Ectodermal cell (in vitro differentiated cells): ENCODE measurements around the gene TBC1D24.

Experiments
- H3K27ac ChIP-seq: 2 replicates; pipeline ENCODE4 v1.7.0; 2013; ENCODE audit warnings: mild to moderate bottlenecking, low read depth, low read length; ENCODE audit not compliant: insufficient read depth, poor library complexity, severe bottlenecking
- H3K27me3 ChIP-seq: 2 replicates; pipeline ENCODE4 v1.7.0; 2013; ENCODE audit warnings: mild to moderate bottlenecking, low read length; ENCODE audit not compliant: insufficient read depth, control insufficient read depth, poor library complexity, severe bottlenecking
- H3K36me3 ChIP-seq: one replicate; pipeline ENCODE4 v1.7.0; 2013; ENCODE audit warnings: low read length; ENCODE audit not compliant: control insufficient read depth, insufficient read depth
- H3K4me1 ChIP-seq: one replicate; pipeline ENCODE4 v1.7.0; 2013; ENCODE audit warnings: low read length; ENCODE audit not compliant: control insufficient read depth, insufficient read depth
- H3K4me3 ChIP-seq: 2 replicates; pipeline ENCODE4 v1.7.0; 2013; ENCODE audit warnings: low read depth, low read length, control low read depth; ENCODE audit not compliant: insufficient read depth
- H3K9me3 ChIP-seq: 2 replicates; pipeline ENCODE4 v1.7.0; 2013; ENCODE audit warnings: mild to moderate bottlenecking, low read length, moderate library complexity; ENCODE audit not compliant: control insufficient read depth
- WGBS, 2 experiments: methylation state at CpG; one replicate each; pipeline ENCODE4 v1.1.7; 2013; ENCODE audit warnings: missing lambda C conversion rate in 2 of 2; 5-methylcytosine and 5-hydroxymethylcytosine counted together

Gene TBC1D24

GRCh38 chr16:2490190-2491105, 15.5 kb downstream of the TBC1D24 start:
- whole genome bisulfite sequencing, 2 experiments, result 92 to 94% methylated on average over 23 of the region's 23 CpGs
- no peaks in the 10 kb centered on the region for H3K27me3 ChIP-seq

DNA sequence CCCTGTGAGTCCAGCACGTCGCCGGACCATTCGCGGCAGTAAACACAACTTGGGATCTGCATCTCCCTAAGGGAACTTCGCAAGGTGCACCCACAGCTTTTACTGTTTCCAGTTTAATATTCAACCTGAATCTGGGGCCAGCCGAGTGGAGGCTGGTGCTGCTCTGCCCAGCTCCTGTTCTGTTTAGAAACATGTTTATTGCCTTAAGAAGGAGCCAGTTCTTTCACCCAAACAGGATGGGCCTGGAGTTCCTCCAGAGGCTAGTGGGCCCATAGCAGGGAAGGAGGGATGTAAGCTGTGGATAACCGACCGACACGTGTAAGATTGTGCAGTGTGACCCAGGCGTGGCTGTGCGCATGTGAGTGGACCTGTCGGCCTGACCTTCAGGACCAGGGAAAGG, 17.4 kb downstream of the TBC1D24 start:
- H3K9me3 ChIP-seq, result no peaks in the 10 kb centered on the region
- no peaks in the 10 kb centered on the region for H3K4me1 ChIP-seq
- no peak overlapping the region for H3K27ac ChIP-seq
- WGBS, 2 experiments, result 95 to 96% methylated on average over 13 of the region's 13 CpGs
- H3K27me3 ChIP-seq, result no peaks in the 10 kb centered on the region
- no peak overlapping the region for H3K4me3 ChIP-seq
- peaks cover 3% of the 10 kb centered on the region for H3K36me3 ChIP-seq

More at GRCh38 chr16:2490190-2491105, 15.5 kb downstream of the TBC1D24 start:
- no peaks in the 10 kb centered on the region for H3K36me3 ChIP-seq
- H3K27ac ChIP-seq, result no peak overlapping the region
- no peak overlapping the region for H3K4me3 ChIP-seq
- H3K9me3 ChIP-seq, result no peaks in the 10 kb centered on the region
- H3K4me1 ChIP-seq, result peaks cover 4% of the 10 kb centered on the region

DNA sequence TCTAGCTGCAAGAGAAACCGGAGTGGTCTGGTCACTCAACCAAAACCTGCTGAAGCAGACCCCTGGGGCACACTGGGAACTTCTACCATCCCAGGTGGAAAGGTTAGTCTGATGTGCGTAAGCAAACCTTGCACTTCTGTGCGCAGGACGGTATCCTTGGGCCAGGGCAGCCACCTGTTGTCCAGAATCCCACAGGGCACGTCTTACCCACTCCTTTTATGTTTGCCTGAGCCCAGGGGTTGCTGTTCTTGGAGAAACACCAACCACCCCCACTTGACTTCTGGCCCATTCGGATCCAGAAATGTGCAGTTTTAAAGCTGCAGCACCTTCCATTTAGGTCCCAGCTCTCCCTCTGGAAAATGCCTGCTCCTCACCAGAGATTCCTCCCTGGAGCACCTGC, 18.7 kb downstream of the TBC1D24 start:
- H3K4me3 ChIP-seq, result no peak overlapping the region
- H3K4me1 ChIP-seq, result no peaks in the 10 kb centered on the region
- peaks cover 4% of the 10 kb centered on the region for H3K36me3 ChIP-seq
- no peak overlapping the region for H3K27ac ChIP-seq
- H3K27me3 ChIP-seq, result no peaks in the 10 kb centered on the region
- WGBS, 2 experiments, result 94 to 96% methylated on average over 6 of the region's 6 CpGs
- H3K9me3 ChIP-seq, result no peaks in the 10 kb centered on the region

DNA sequence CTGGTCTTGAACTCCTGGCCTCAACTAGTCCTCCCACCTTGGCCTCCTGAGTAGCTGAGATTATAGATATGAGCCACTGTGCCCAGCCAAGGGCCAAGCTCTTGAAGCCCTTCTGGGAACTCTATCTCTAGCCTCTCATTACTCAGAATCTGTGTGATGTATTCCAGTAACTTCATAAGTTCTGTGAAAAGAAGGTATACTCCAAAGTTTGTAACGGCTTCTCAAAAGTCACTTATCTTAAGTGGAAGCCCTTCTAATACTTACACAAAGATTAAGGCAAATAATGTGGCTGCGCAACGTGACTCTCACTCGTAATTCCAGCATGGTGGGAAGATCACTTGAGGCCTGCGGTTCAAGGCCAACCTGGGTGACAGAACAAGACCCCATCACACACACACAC, 19.7 kb downstream of the TBC1D24 start:
- Histone ChIP-seq H3K27ac (no peak overlapping the region), H3K4me3 (no peak overlapping the region), H3K4me1 (no peaks in the 10 kb centered on the region), H3K9me3 (no peaks in the 10 kb centered on the region), H3K27me3 (no peaks in the 10 kb centered on the region), H3K36me3 (peaks cover 4% of the 10 kb centered on the region)
- 85 to 96% methylated on average over 4 to 5 of the region's 5 CpGs for WGBS, 2 experiments

GRCh38 chr16:2495041-2495440, 20.1 kb downstream of the TBC1D24 start:
- no peak overlapping the region for H3K27ac ChIP-seq
- H3K9me3 ChIP-seq, result no peaks in the 10 kb centered on the region
- 94% methylated on average over 5 of the region's 5 CpGs for WGBS, 2 experiments
- no peaks in the 10 kb centered on the region for H3K27me3 ChIP-seq
- peaks cover 4% of the 10 kb centered on the region for H3K36me3 ChIP-seq
- H3K4me1 ChIP-seq, result no peaks in the 10 kb centered on the region
- H3K4me3 ChIP-seq, result no peak overlapping the region

GRCh38 chr16:2496223-2497115, 21.5 kb downstream of the TBC1D24 start:
- 95 to 96% methylated on average over 62 of the region's 62 CpGs for WGBS, 2 experiments
- Histone ChIP-seq H3K9me3 (no peaks in the 10 kb centered on the region), H3K27me3 (no peaks in the 10 kb centered on the region), H3K4me1 (no peaks in the 10 kb centered on the region), H3K27ac (no peak overlapping the region), H3K36me3 (peaks cover 4% of the 10 kb centered on the region), H3K4me3 (no peak overlapping the region)

- Histone ChIP-seq H3K27ac (no peak overlapping the region), H3K4me1 (peaks cover 5% of the 10 kb centered on the region), H3K27me3 (no peaks in the 10 kb centered on the region), H3K9me3 (no peaks in the 10 kb centered on the region), H3K36me3 (peaks cover 4% of the 10 kb centered on the region), H3K4me3 (no peak overlapping the region)
- 90 to 91% methylated on average over 21 of the region's 21 CpGs for WGBS, 2 experiments
Measured at GRCh38 chr16:2497116-2497630, 22.2 kb downstream of the TBC1D24 start.

DNA sequence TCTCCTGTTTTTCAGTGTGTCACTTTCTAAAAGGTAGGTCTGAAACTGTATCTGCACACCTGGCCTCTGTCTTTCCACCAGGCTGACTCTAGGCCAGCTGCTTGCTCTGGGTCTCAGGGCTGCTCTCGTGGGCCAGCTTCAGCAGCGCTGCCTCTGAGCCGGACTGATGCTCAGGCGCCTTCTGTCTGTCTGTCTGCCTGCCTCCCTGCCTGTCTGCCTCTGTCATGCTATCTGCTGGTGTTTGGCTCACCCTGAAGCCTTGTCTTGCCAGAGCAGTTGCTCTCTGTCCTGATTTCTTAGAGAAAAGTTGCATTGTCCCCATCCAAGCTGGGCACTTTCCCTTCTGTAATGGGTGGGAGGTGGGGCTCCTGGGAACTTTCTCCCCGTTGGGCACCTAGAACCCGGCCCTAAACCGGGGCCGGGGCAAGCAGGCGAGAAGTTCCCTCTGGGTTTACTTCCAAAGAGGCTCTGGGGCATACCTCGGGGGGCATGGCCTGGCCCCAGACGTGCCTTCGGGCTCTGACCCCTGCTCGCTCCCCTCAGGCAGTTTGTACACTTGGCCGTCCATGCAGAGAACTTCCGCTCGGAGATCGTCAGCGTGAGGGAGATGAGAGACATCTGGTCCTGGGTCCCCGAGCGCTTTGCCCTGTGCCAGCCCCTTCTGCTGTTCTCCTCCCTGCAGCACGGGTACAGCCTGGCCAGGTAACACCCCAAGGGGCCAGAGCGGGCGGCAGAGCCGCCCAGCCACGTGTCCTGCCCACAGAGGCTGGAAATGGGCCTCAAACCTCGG, 23.0 kb downstream of the TBC1D24 start:
- Histone ChIP-seq H3K9me3 (no peaks in the 10 kb centered on the region), H3K36me3 (peaks cover 4% of the 10 kb centered on the region), H3K27ac (no peak overlapping the region), H3K27me3 (no peaks in the 10 kb centered on the region), H3K4me3 (no peak overlapping the region), H3K4me1 (peaks cover 10% of the 10 kb centered on the region)
- WGBS, 2 experiments, result 95% methylated on average over 26 of the region's 26 CpGs

DNA sequence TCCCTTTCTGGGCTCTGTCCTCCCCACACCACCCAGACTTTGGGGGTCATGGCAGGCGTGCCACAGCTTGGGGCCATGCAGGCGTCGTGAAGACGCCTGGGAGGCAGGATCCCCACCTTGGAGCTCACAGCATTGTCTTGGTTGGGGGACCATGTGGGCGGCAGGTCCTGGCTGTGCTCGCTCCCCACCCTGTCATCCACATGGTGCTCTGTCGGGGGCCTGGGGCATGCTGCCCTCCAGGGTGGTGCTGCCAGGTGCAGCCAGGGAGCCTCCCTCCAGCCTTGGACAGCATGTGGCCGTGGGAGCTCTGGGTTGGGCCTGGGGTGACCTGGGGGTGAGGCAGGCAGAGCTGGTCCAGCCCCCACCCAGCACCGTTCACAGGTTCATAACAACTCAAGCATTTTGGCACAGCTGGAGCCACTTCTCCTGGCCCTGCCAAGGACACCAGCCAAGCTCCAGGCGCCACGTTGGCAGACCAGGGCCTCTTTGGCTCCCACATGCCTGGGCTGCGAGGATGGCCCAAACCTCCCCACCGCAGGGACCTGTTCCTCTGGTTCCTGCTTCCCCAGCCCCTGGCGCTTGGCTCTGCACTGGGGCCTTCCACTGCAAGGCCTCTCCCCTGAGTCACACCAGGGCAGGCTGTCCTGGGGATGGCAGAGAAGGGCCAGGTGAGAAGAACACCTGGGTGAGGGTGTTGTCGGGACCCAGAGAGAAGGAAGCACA, 23.8 kb downstream of the TBC1D24 start:
- WGBS, 2 experiments, result 93 to 94% methylated on average over 15 of the region's 15 CpGs
- Histone ChIP-seq H3K27me3 (no peaks in the 10 kb centered on the region), H3K9me3 (no peaks in the 10 kb centered on the region), H3K27ac (no peak overlapping the region), H3K4me1 (peaks cover 10% of the 10 kb centered on the region), H3K4me3 (no peak overlapping the region), H3K36me3 (peaks cover 4% of the 10 kb centered on the region)
